ENCODE data around the gene BIRC3.

The BIRC3 gene

DNA sequence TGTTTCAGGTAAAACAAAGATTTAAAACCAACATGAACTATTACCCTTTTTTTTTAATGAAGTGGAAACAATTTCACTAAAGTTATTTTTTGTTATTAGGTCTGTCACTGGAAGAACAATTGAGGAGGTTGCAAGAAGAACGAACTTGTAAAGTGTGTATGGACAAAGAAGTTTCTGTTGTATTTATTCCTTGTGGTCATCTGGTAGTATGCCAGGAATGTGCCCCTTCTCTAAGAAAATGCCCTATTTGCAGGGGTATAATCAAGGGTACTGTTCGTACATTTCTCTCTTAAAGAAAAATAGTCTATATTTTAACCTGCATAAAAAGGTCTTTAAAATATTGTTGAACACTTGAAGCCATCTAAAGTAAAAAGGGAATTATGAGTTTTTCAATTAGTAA, 60.6 kb downstream of the BIRC3 start:
- no peak for DNase-seq

- DNase-seq: no peak
Observed at GRCh38 chr11:102378818-102379217, 61.5 kb downstream of the BIRC3 start.

- no peak for DNase-seq
Observed at GRCh38 chr11:102382384-102382783, 65.1 kb downstream of the BIRC3 start.

GRCh38 chr11:102383839-102384238, 66.6 kb downstream of the BIRC3 start:
- no peak for DNase-seq

DNA sequence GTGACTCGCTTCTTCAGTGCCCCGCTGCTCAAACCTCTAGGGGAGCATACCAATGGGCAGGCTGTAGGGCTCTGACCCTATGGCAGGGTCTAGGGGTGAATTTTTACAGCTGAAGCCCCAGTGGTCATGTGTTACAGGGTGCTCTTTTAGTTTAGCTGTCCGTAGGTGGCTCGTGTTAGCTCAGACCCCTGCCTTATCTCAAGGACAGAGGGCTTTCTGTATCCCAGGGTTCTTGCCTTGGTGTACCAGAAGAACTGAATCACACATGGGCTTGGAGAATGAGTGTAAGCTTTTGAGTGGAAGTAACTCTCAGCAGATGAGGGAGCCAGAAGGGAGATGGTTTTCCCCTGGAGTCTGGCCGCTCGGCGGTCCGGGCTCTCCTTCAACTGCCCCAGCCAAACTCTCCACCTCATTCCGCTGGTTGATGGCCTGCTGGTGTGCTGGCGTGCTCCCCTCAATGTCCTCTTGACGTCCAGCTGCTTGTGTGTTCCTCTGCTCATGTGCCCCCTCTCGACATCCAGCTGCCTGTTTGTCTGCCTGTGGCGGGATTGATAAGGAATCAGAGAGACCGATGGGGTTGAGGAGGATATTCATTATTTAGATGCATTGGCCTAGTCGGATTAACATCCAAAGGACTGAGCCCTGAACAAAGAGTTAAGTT, 67.3 kb downstream of the BIRC3 start:
- no peak for DNase-seq

DNA sequence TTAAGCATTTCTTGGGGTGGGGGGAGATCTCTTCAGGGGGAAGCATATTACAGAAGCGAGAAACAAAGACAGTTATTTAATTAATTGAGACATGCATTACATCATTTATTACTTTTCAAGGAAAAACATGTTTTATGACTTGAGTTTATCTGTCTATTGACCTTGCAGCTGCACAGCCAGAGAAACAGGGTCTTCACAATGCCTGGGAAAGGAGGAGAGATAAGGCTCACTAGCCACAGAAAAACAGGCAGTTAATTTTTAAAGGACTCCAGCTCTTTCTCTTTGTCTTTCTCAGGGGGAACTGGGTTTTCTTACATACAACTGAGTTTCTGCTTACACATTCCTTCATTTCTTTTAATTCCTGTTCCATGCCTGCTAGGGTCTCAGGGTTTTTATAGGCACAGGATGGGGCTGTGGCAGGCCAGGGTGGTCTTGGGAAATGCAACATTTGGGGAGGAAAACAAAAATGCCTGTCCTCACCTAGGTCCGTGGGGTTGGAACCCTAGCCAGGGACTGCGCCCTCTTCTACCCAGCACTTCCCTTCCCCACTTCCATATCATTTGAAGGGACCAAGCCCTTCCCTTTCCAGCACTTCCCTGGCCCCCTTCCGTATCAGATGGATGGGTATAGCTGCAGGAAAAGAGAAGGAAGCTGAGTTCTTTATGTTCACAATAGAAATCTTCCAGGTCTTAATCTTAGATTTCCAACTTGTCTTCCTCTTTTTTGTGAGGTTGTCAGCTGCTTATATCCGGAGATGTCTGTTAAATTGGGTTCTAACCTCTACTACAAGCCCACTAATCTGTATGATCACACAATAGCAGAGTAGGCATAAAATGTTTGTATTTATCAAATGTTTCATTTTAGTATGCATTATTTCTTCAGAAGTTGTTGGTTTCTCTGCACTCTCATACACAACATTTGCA, 68.1 kb downstream of the BIRC3 start:
- no peak for DNase-seq

DNA sequence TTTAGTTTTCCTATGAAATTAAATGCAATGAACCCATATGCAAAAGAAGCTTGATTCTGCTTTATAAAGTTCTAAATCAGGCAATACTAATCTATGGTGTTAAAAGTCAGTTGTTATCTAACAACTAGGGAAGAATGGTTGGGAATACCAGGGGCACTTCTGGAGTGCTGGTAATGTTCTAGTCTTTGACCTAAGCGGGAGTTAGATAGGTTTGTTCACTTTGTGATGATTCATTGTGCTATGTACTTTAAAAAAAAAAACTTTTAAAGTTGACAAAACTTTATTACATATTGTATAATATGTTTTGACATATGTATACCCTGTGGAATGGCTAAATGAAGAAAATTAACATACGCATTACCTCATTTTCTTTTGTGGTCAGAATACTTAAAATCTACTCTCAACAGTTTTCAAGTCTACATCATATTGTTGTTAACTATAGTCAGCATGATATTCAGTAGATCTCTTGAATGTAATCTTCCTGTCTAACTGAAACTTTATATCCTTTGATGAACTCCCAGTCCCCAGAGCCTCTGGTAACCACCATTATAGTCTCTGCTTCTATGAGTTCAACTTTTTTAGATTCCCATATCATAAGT, 69.0 kb downstream of the BIRC3 start:
- DNase-seq: no peak

DNA sequence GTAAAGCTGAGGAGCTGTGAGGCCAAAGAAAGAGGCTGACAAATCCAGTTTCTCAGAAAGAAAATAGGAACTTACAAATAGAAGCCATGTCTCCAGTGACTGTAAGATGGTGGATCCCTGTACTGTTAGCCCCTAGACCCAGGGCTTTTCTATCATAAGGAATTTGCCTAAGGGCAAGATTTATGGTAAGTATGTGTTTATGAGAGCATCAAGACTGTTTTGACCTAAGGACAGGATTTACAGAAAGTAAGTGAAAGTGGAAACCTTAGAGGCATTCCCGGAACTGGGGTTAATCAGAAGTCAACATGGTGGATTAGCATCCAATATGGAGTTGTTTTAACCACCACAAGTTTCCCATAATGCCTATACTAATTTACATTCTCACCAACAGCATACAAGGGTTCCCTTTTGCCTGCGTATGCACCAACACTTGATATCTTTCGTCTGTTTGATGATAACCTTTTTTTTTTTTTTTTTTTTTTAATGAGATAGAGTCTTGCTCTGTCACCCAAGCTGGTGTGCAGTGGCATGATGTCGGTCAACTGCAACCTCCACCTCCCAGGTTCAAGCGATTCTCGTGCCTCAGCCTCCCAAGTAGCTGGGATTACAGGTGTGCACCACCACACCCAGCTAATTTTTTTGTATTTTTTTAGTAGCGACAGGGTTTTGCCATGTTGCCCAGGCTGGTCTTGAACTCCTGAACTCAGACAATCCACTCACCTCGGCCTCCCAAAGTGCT, 69.9 kb downstream of the BIRC3 start:
- DNase-seq: no peak

Measured in inflammatory macrophage (primary cell).